Ishikawa (cell line): ENCODE results near the gene TNFAIP2.

Experiments used
- CEBPB ChIP-seq: IDR thresholded peaks from 2 replicates; pipeline ENCODE4 v1.6.1; 2012
- CREB1 ChIP-seq: IDR thresholded peaks from 2 replicates; pipeline ENCODE4 v1.6.1; 2012; ENCODE audit warnings: low read depth
- EGR1 ChIP-seq: IDR thresholded peaks from 2 replicates; pipeline ENCODE4 v1.6.1; 2012
- EP300 ChIP-seq: IDR thresholded peaks from 2 replicates; pipeline ENCODE4 v1.6.1; 2012; ENCODE audit warnings: borderline replicate concordance
- FOXM1 ChIP-seq: IDR thresholded peaks from 2 replicates; pipeline ENCODE4 v1.6.1; 2012; ENCODE audit warnings: low read depth, borderline replicate concordance
- NFIC ChIP-seq: IDR thresholded peaks from 2 replicates; pipeline ENCODE4 v1.6.1; 2012
- RAD21 ChIP-seq: IDR thresholded peaks from 2 replicates; pipeline ENCODE4 v1.6.1; 2012; ENCODE audit warnings: low read depth
- REST ChIP-seq: IDR thresholded peaks from 2 replicates; pipeline ENCODE4 v1.6.1; 2012; ENCODE audit warnings: low read depth, mild to moderate bottlenecking
- TAF1 ChIP-seq: IDR thresholded peaks from 2 replicates; pipeline ENCODE4 v1.6.1; 2012; ENCODE audit warnings: low read depth, mild to moderate bottlenecking
- TCF12 ChIP-seq: IDR thresholded peaks from 2 replicates; pipeline ENCODE4 v1.6.1; 2012; ENCODE audit warnings: low read depth
- TEAD4 ChIP-seq: IDR thresholded peaks from 2 replicates; pipeline ENCODE4 v1.6.1; 2012
- USF1 ChIP-seq: IDR thresholded peaks from 2 replicates; pipeline ENCODE4 v1.6.1; 2012
- YY1 ChIP-seq: IDR thresholded peaks from 2 replicates; pipeline ENCODE4 v1.6.1; 2012; ENCODE audit warnings: low read depth
- ZBTB7A ChIP-seq: IDR thresholded peaks from 2 replicates; pipeline ENCODE4 v1.6.1; 2012; ENCODE audit warnings: low read depth
- TF ChIP-seq, protein P1 (sequence below): IDR thresholded peaks from 2 replicates; pipeline ENCODE4 v1.6.1; 2012

TNFAIP2 gene

GRCh38 chr14:103078420-103078749, 44.9 kb upstream of the TNFAIP2 start:
- TF ChIP-seq ZBTB7A (no peak), NFIC (peak; percentile 92), USF1 (no peak), CREB1 (no peak), EGR1 (no peak), RAD21 (peak; percentile 80), CEBPB (no peak), YY1 (no peak), FOXM1 (no peak)
- TF ChIP-seq, protein P1, sequence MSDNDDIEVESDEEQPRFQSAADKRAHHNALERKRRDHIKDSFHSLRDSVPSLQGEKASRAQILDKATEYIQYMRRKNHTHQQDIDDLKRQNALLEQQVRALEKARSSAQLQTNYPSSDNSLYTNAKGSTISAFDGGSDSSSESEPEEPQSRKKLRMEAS: no peak

- TF ChIP-seq RAD21 (no peak), FOXM1 (no peak), EGR1 (no peak), CREB1 (no peak), YY1 (no peak), TCF12 (no peak), REST (no peak), NFIC (no peak), TEAD4 (no peak), TAF1 (no peak), EP300 (no peak), ZBTB7A (no peak), CEBPB (no peak), USF1 (no peak)
- TF ChIP-seq, protein P1: no peak
These were observed 44.2 kb upstream of the TNFAIP2 start for GRCh38 chr14:103078860-103079587.

DNA sequence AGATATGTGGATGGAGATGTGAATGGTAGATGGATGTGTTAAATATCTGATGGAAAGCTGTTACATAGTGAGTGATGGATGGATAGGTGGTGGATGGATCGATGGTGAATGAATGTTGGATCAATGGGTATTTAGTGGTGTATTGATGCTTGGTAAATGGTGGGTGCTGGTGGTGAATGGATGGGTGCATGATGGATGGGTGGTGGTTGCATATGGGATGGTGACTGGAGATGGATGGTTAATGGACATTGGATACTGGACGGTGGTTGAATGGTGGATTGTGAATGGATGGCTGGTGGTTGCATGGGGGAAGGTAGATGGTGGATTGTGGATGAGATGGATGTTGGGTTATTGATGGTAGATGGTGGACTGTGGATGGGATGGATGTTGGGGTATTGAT, 41.3 kb upstream of the TNFAIP2 start:
- TF ChIP-seq NFIC: no peak

DNA sequence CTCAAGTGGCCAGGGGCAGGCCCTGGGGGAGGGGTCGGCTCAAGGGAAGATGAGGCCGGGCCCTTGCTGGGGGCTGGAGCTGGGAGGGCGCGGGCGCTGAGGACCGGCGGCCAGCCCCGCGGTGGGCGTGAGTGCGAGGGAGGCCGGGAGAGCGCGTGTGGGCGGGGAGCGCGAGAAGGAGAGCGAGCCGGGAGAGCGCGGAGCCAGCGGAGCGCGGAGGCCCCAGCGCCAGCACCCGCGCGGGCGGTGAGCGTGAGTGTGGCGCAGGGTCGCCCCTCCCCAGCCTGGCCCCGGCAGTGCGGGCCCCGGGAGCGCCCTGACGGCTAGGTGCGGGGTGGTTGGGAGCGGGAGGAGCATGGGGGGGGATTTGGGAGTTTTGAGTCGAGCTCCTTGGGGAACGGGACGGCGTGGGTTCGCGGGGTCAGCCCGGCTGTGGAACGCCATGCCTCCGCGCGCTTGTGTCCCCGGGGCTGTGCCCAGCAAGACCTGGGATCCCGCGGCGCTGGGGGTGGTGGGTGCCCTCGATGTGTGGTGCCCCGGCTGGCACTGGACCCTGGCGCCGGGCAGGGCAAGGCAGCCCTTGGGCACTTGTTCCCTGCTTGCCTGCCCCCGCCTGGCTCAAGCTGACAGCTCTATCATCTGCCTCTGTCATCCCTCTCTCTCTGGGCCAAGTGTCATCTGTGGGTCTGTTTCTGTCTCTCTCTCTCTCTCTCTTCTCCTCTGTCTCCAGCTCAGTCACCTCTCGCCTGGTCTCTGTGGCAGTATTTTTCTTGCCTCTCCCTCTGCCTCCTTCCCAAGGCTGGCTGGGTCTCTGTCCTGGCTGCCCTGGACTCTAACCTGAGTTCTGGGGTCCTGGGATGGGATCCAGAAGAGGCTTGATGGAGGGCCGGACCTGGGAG, 39.0 kb upstream of the TNFAIP2 start, which contains the start of gene LBHD2:
TSS of gene LBHD2 (plus strand) at position 190 of the 899 bp plus-strand sequence. CDS start 1,803 bp downstream, outside the sequence.
- no peak for TF ChIP-seq TEAD4
- TF ChIP-seq EGR1: 0 out of 2 replicates have a peak, but pooled peaks have one; percentile 45

- TF ChIP-seq NFIC (no peak), EGR1 (no peak), TEAD4 (no peak), ZBTB7A (no peak), TCF12 (no peak), CEBPB (no peak), REST (no peak), USF1 (no peak), EP300 (no peak)
- TF ChIP-seq, protein P1: no peak
These were observed 37.9 kb upstream of the TNFAIP2 start for GRCh38 chr14:103085106-103086091.
